ENCODE measurements around the gene NECAB2.
A peak's percentile ranks its signal among the peaks of the same experiment; 100 is the strongest.

DNA sequence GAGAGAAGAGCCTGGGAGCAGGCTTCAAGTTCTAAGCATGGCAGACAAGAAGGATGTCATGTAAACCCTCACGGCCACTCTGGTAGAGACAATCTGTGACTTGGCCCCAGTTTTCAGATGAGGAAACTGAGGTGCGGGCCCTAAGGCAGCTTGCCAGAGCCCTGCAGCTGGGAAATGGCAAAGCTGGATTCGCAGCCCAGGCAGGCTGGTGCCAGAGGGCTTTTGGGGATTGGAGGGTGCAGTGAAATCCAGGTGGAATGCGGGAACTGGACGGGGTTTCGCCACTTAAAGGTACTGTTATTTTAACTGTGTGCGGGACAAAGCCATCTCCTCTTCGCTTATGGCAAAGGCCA, 15.5 kb upstream of the NECAB2 start:
- TF ChIP-seq, protein P1, sequence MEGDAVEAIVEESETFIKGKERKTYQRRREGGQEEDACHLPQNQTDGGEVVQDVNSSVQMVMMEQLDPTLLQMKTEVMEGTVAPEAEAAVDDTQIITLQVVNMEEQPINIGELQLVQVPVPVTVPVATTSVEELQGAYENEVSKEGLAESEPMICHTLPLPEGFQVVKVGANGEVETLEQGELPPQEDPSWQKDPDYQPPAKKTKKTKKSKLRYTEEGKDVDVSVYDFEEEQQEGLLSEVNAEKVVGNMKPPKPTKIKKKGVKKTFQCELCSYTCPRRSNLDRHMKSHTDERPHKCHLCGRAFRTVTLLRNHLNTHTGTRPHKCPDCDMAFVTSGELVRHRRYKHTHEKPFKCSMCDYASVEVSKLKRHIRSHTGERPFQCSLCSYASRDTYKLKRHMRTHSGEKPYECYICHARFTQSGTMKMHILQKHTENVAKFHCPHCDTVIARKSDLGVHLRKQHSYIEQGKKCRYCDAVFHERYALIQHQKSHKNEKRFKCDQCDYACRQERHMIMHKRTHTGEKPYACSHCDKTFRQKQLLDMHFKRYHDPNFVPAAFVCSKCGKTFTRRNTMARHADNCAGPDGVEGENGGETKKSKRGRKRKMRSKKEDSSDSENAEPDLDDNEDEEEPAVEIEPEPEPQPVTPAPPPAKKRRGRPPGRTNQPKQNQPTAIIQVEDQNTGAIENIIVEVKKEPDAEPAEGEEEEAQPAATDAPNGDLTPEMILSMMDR (IDR thresholded peaks at IDR 0.05): peak in 1 of 6 experiments; percentile 8
- no peak for TF ChIP-seq POLR2AphosphoS5 (IDR thresholded peaks at IDR 0.05)
- TF ChIP-seq POLR2A (IDR thresholded peaks at IDR 0.05): no peak
